H1 (cell line): ENCODE results near the gene CCDC148. TPM values are rescaled to one million over a fixed set of nuclear protein-coding genes. Genes with fewer than 3 reads are reported as not detected.

Experiments
- CTCF ChIA-PET: fragments of 300-600 bp; sonication (Branson Sonifier 250); formaldehyde crosslinking; loops from one replicate; lab custom pipeline; 2021; ENCODE audit not compliant: partially characterized antibody; lab: Charles Lee
- POLR2A ChIA-PET: fragments of 300-600 bp; sonication (Branson Sonifier 250); formaldehyde crosslinking; loops from one replicate; lab custom pipeline; 2021; ENCODE audit warnings: inconsistent platforms; ENCODE audit not compliant: partially characterized antibody; lab: Charles Lee
- DNase-seq, 2 experiments: peaks; one replicate each; pipeline versions ENCODE4 v3.0.0 to v3.0.0-alpha.2; 2010 to 2022; ENCODE audit warnings: low spot score in 2 of 2, low read depth in 1 of 2, mixed read lengths in 1 of 2
- FAIRE-seq: peaks from 2 replicates; lab custom pipeline; 2011; peaks lifted over from hg19 to GRCh38; lab: Jason Lieb, UNC
- H2AFZ ChIP-seq: 2 replicates; pipeline ENCODE4 v1.8.1; 2012; ENCODE audit warnings: low read length, inconsistent platforms
- H2AK5ac ChIP-seq: 2 replicates; pipeline ENCODE4 v1.6.1; 2013; ENCODE audit warnings: low read depth, low read length
- H2BK120ac ChIP-seq: replicated peaks from 2 replicates; pipeline ENCODE3; 2013; ENCODE audit warnings: low read depth, low read length, inconsistent platforms
- H2BK12ac ChIP-seq: 2 replicates; pipeline ENCODE4 v1.6.1; 2013; ENCODE audit warnings: low read depth, low read length
- H2BK15ac ChIP-seq: 2 replicates; pipeline ENCODE4 v1.6.1; 2013; ENCODE audit warnings: low read length
- H2BK20ac ChIP-seq: 2 replicates; pipeline ENCODE4 v1.6.1; 2013; ENCODE audit warnings: low read length
- H2BK5ac ChIP-seq: 2 replicates; pipeline ENCODE4 v1.6.1; 2013; ENCODE audit warnings: low read depth, low read length
- H3K14ac ChIP-seq: 2 replicates; pipeline ENCODE4 v1.6.1; 2013; ENCODE audit warnings: inconsistent platforms; ENCODE audit not compliant: insufficient read length
- H3K18ac ChIP-seq: 2 replicates; pipeline ENCODE4 v1.6.1; 2013; ENCODE audit warnings: low read length; ENCODE audit errors: extremely low read depth
- H3K23ac ChIP-seq: 2 replicates; pipeline ENCODE4 v1.6.1; 2013; ENCODE audit warnings: inconsistent platforms; ENCODE audit not compliant: insufficient read length
- H3K23me2 ChIP-seq: 2 replicates; pipeline ENCODE4 v1.6.1; 2013; ENCODE audit warnings: low read depth, low read length
- H3K27ac ChIP-seq: 2 replicates; pipeline ENCODE4 v1.6.1; 2011; ENCODE audit warnings: low read depth, low read length, inconsistent platforms
- H3K27me3 ChIP-seq, 4 experiments: replicated peaks in 1 of 4; 1 replicate in 1 of 4; 2 replicates in 3 of 4; pipeline versions ENCODE4 v1.6.1 to v1.8.1; 2011 to 2013; ENCODE audit warnings: low read length in 3 of 4, mild to moderate bottlenecking in 3 of 4, inconsistent platforms in 2 of 4, mixed read lengths in 2 of 4, moderate library complexity in 1 of 4; ENCODE audit not compliant: control insufficient read depth in 3 of 4, insufficient read depth in 3 of 4; ENCODE audit errors: extremely low read depth in 1 of 4
- H3K36me3 ChIP-seq, 4 experiments: 2 replicates each; pipeline versions ENCODE4 v1.6.1 to v1.8.1; 2011 to 2013; ENCODE audit warnings: mild to moderate bottlenecking in 4 of 4, low read length in 3 of 4, moderate library complexity in 2 of 4, control low read depth in 1 of 4, inconsistent platforms in 1 of 4; ENCODE audit not compliant: insufficient read depth in 4 of 4, control insufficient read depth in 2 of 4
- H3K4ac ChIP-seq: replicated peaks from 2 replicates; pipeline ENCODE3; 2013; ENCODE audit warnings: low read length, low read depth, mixed read lengths, inconsistent platforms; ENCODE audit not compliant: insufficient read length
- H3K4me1 ChIP-seq, 4 experiments: replicated peaks in 1 of 4; 1 replicate in 1 of 4; 2 replicates in 3 of 4; pipeline versions ENCODE4 v1.6.1 to v1.8.1; 2011 to 2013; ENCODE audit warnings: low read length in 3 of 4, inconsistent platforms in 2 of 4, mixed read lengths in 1 of 4; ENCODE audit not compliant: insufficient read depth in 4 of 4, control insufficient read depth in 3 of 4
- H3K4me2 ChIP-seq, 2 experiments: 2 replicates each; pipeline versions ENCODE4 v1.6.1 to v1.8.1; 2011 to 2013; ENCODE audit warnings: low read depth in 2 of 2, low read length in 2 of 2, control low read depth in 1 of 2, inconsistent platforms in 1 of 2, mild to moderate bottlenecking in 1 of 2; ENCODE audit not compliant: insufficient read depth in 1 of 2
- H3K4me3 ChIP-seq, 4 experiments: fragments of 200-600, 300-600 bp in 1 of 4; sonication (generic), shearing (Covaris generic), sonication (Bioruptor Twin) in 1 of 4; 2 replicates each; pipeline versions ENCODE4 v1.5.1 to v1.8.1; 2011 to 2016; ENCODE audit warnings: low read length in 4 of 4, low read depth in 3 of 4, control low read depth in 2 of 4, inconsistent platforms in 2 of 4, mild to moderate bottlenecking in 2 of 4, mixed read lengths in 1 of 4, moderate library complexity in 1 of 4; ENCODE audit not compliant: insufficient read depth in 2 of 4; ENCODE audit errors: extremely low read depth in 1 of 4
- H3K56ac ChIP-seq: replicated peaks from 2 replicates; pipeline ENCODE3; 2013; ENCODE audit warnings: low read depth, mild to moderate bottlenecking, mixed read lengths, low read length, inconsistent platforms; ENCODE audit not compliant: insufficient read length
- H3K79me1 ChIP-seq: 2 replicates; pipeline ENCODE4 v1.6.1; 2013; ENCODE audit warnings: low read depth, low read length, control low read depth
- H3K79me2 ChIP-seq, 2 experiments: 2 replicates each; pipeline versions ENCODE4 v1.6.1 to v1.8.1; 2012 to 2013; ENCODE audit warnings: low read length in 2 of 2, mild to moderate bottlenecking in 2 of 2, inconsistent platforms in 1 of 2; ENCODE audit not compliant: insufficient read depth in 2 of 2, control insufficient read depth in 1 of 2
- H3K9ac ChIP-seq, 4 experiments: replicated peaks in 1 of 4; 1 replicate in 1 of 4; 2 replicates in 3 of 4; pipeline versions ENCODE4 v1.6.1 to v1.8.1; 2011 to 2013; ENCODE audit warnings: low read depth in 3 of 4, low read length in 3 of 4, control low read depth in 2 of 4, mild to moderate bottlenecking in 2 of 4, moderate library complexity in 2 of 4, inconsistent platforms in 1 of 4; ENCODE audit errors: extremely low read depth in 1 of 4
- H3K9me3 ChIP-seq, 2 experiments: 2 replicates each; pipeline versions ENCODE4 v1.6.1 to v1.8.1; 2012 to 2013; ENCODE audit warnings: mild to moderate bottlenecking in 2 of 2, moderate library complexity in 2 of 2, control low read depth in 1 of 2, inconsistent platforms in 1 of 2, low read depth in 1 of 2, low read length in 1 of 2, mixed read lengths in 1 of 2; ENCODE audit not compliant: insufficient read depth in 2 of 2
- H4K20me1 ChIP-seq, 2 experiments: replicated peaks in 1 of 2; 2 replicates each; pipeline versions ENCODE3 to v1.8.1; 2011 to 2013; ENCODE audit warnings: inconsistent platforms in 2 of 2, low read length in 2 of 2, mild to moderate bottlenecking in 1 of 2; ENCODE audit not compliant: insufficient read depth in 2 of 2, control insufficient read depth in 1 of 2
- H4K5ac ChIP-seq: 2 replicates; pipeline ENCODE4 v1.6.1; 2013; ENCODE audit warnings: low read length, low read depth, mixed read lengths, inconsistent platforms; ENCODE audit not compliant: insufficient read length
- H4K8ac ChIP-seq: 2 replicates; pipeline ENCODE4 v1.8.0; 2013; ENCODE audit warnings: mild to moderate bottlenecking, moderate library complexity, low read length, inconsistent platforms; ENCODE audit not compliant: insufficient read depth; ENCODE audit errors: extremely low read depth
- H4K91ac ChIP-seq: replicated peaks from 2 replicates; pipeline ENCODE3; 2013; ENCODE audit warnings: low read length, mixed read lengths, inconsistent platforms; ENCODE audit not compliant: insufficient read length
- CHD7 ChIP-seq: fragments of 300-600 bp; sonication (generic); IDR thresholded peaks from 2 replicates; pipeline ENCODE4 v1.7.1; 2012; ENCODE audit warnings: low read length, moderate library complexity, mild to moderate bottlenecking, inconsistent platforms; ENCODE audit not compliant: insufficient replicate concordance
- WGBS, 2 experiments: shearing (Covaris generic) in 1 of 2; methylation state at CpG; one replicate each; pipeline versions ENCODE4 v1.1.6 to v1.1.7; 2013 to 2015; ENCODE audit warnings: low lambda C conversion rate in 2 of 2, mixed read lengths in 2 of 2, inconsistent platforms in 1 of 2, low coverage in 1 of 2, missing lambda C conversion rate in 1 of 2; ENCODE audit not compliant: insufficient replicate concordance in 2 of 2, insufficient coverage in 1 of 2, insufficient read length in 1 of 2; ENCODE audit errors: extremely low coverage in 1 of 2, missing lambda C conversion rate in 1 of 2; 5-methylcytosine and 5-hydroxymethylcytosine counted together
- polyA plus RNA-seq, 7 experiments: library from polyadenylated mRNA; depleted of rRNA in 3 of 7; stranded (reverse) in 5 of 7; unstranded in 2 of 7; fragments of >200 nt in 5 of 7; fragments of 200-250 nt in 2 of 7; gene quantifications; 1 replicate in 5 of 7; 2 replicates in 1 of 7; 4 replicates in 1 of 7; pipeline versions ENCODE4 v1.2.1 to v1.2.3, GENCODE V29; 2011 to 2013; ENCODE audit warnings: missing spikeins in 2 of 7, mixed read lengths in 2 of 7
- total RNA-seq: library from RNA; stranded (reverse); fragmentation: NEBNext Ultra II Directional; extraction: Animal tissue kit (Norgen Biotek cat#: 25700); gene quantifications from 2 replicates; pipeline ENCODE4 v1.2.1, GENCODE V29; 2021

Gene CCDC148
- total and polyA plus RNA-seq, 2 of the 8 experiments (the other 6 are each of a cell fraction or from before 2014, with no cell fraction given), result 0.45 to 1.3 TPM

DNA sequence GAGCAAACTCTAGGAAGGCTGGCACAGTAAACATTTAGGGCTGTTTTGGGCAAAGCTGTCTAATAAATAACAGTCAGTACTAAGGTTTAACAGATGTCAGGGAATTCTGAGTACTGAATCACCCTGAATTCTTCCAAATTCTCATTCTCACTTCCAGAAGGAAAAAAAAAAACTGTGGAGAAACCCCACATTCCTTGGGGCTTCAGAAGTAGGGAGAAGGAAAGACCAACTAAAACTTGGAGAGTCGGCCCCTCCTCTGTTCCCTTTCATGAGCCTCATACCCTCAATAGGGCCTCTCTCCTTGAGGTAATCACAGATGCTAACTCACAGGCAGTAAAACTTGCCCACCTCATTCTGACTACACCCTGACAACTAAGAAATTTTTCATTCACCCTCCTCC is 62.1 kb downstream of the CCDC148 start:
- Histone ChIP-seq H3K36me3 (no peaks in the 10 kb centered on the region), H2BK20ac (no peak overlapping the region), H3K27ac (no peak overlapping the region), H3K9me3 (no peaks in the 10 kb centered on the region), H4K8ac (no peak overlapping the region), H3K79me1 (no peaks in the 10 kb centered on the region), H4K20me1 (no peaks in the 10 kb centered on the region), H2BK120ac (no peak overlapping the region), H2BK15ac (no peak overlapping the region), H3K4me3 (no peak overlapping the region), H3K4ac (no peak overlapping the region), H3K18ac (no peak overlapping the region), H3K23me2 (no peaks in the 10 kb centered on the region), H2BK5ac (no peak overlapping the region), H2AFZ (no peak overlapping the region), H3K4me2 (no peak overlapping the region), H3K9ac (no peak overlapping the region), H3K27me3 (no peaks in the 10 kb centered on the region), H3K56ac (no peak overlapping the region), H4K5ac (no peak overlapping the region), H4K91ac (no peak overlapping the region), H3K79me2 (no peaks in the 10 kb centered on the region), H2BK12ac (no peak overlapping the region), H3K14ac (no peak overlapping the region), H3K4me1 (no peaks in the 10 kb centered on the region), H3K23ac (no peak overlapping the region), H2AK5ac (no peak overlapping the region)
- WGBS, 2 experiments, result 100% methylated on average over 1 of the region's 1 CpG; no CpG with 5 or more reads in 1 of the 2 experiments
- CTCF ChIA-PET, result no interaction called here
- DNase-seq, result no peak
- POLR2A ChIA-PET, result no interaction called here
- no peak for FAIRE-seq
- no peak for TF ChIP-seq CHD7
